ENCODE results near the gene MCAM. TPM values are rescaled to one million over a fixed set of nuclear protein-coding genes. Genes with fewer than 3 reads are reported as not detected.

MCAM gene
- total and polyA plus RNA-seq, 10 donors: 10.3 to 612 (median 38.0) TPM

- no peak for DNase-seq
- H3K27me3 ChIP-seq (replicated peaks in 1 of 7): no peaks in the 10 kb centered on the region
- WGBS, 5 donors: 89 to 98% (median 96%) methylated on average over 6 of the region's 6 CpGs
- H3K9me3 ChIP-seq: no peaks in the 10 kb centered on the region
- peaks cover 0 to 74% (median 44%) of the 10 kb centered on the region in 6 donors for H3K36me3 ChIP-seq
- no peak overlapping the region for H3K27ac ChIP-seq
- peaks cover 0 to 7% (median 0%) of the 10 kb centered on the region in 6 donors for H3K4me1 ChIP-seq
- TF ChIP-seq CTCF (IDR thresholded peaks at IDR 0.05 in 8 of 11, conservative IDR thresholded peaks at IDR 0.05 in 3 of 11): no peak
- no peak for TF ChIP-seq POLR2AphosphoS5 (IDR thresholded peaks at IDR 0.05)
- TF ChIP-seq POLR2A (IDR thresholded peaks at IDR 0.05): no peak
- intact Hi-C loops (cut with DNase I; ENCODE audit: low total_unique reads): no loop called here
- H3K4me3 ChIP-seq: no peak overlapping the region
Measured at GRCh38 chr11:119273721-119274120, 43.2 kb downstream of the MCAM start.

GRCh38 chr11:119267645-119268044, 49.3 kb downstream of the MCAM start:
- intact Hi-C loops (cut with DNase I; ENCODE audit: low total_unique reads): no loop called here
- no peaks in the 10 kb centered on the region for H3K9me3 ChIP-seq
- peak overlapping the region in 3 of 8 donors; percentile 3 to 47 (median 30) for H3K27ac ChIP-seq
- H3K27me3 ChIP-seq (replicated peaks in 1 of 7): no peaks in the 10 kb centered on the region
- 93 to 96% (median 94%) methylated on average over 5 of the region's 5 CpGs for WGBS, 5 donors
- no peak for TF ChIP-seq CTCF (IDR thresholded peaks at IDR 0.05 in 8 of 11, conservative IDR thresholded peaks at IDR 0.05 in 3 of 11)
- no peak for TF ChIP-seq POLR2A (IDR thresholded peaks at IDR 0.05)
- TF ChIP-seq POLR2AphosphoS5 (IDR thresholded peaks at IDR 0.05): no peak
- H3K4me3 ChIP-seq: no peak overlapping the region
- H3K36me3 ChIP-seq: peaks cover 0 to 14% (median 9%) of the 10 kb centered on the region in 6 donors
- no peak for DNase-seq
- H3K4me1 ChIP-seq: peaks cover 25 to 68% (median 47%) of the 10 kb centered on the region in 6 donors

GRCh38 chr11:119266517-119267255, 50.2 kb downstream of the MCAM start:
- WGBS, 5 donors: 59 to 73% (median 69%) methylated on average over 7 of the region's 7 CpGs
- intact Hi-C loops (cut with DNase I; ENCODE audit: low total_unique reads): no loop called here
- TF ChIP-seq POLR2A (IDR thresholded peaks at IDR 0.05) (no peak), POLR2AphosphoS5 (IDR thresholded peaks at IDR 0.05) (no peak), CTCF (IDR thresholded peaks at IDR 0.05 in 8 of 11, conservative IDR thresholded peaks at IDR 0.05 in 3 of 11) (no peak)
- no peak for DNase-seq
- Histone ChIP-seq H3K27me3 (replicated peaks in 1 of 7) (no peaks in the 10 kb centered on the region), H3K9me3 (no peaks in the 10 kb centered on the region), H3K4me1 (peaks cover 33 to 77% (median 56%) of the 10 kb centered on the region in 6 donors), H3K27ac (peak overlapping the region in 6 of 8 donors; percentile 14 to 54 (median 43)), H3K36me3 (peaks cover 0 to 4% (median under 1%) of the 10 kb centered on the region in 6 donors), H3K4me3 (no peak overlapping the region)

- TF ChIP-seq POLR2AphosphoS5 (IDR thresholded peaks at IDR 0.05): no peak
- no peak for TF ChIP-seq CTCF (IDR thresholded peaks at IDR 0.05 in 8 of 11, conservative IDR thresholded peaks at IDR 0.05 in 3 of 11)
- no peak for TF ChIP-seq POLR2A (IDR thresholded peaks at IDR 0.05)
- H3K4me1 ChIP-seq: peaks cover 38 to 83% (median 62%) of the 10 kb centered on the region in 6 donors
- H3K9me3 ChIP-seq: no peaks in the 10 kb centered on the region
- 43 to 62% (median 52%) methylated on average over 3 of the region's 3 CpGs for WGBS, 5 donors
- no peaks in the 10 kb centered on the region for H3K27me3 ChIP-seq (replicated peaks in 1 of 7)
- no peak overlapping the region for H3K4me3 ChIP-seq
- peak overlapping the region in 6 of 8 donors; percentile 14 to 54 (median 43) for H3K27ac ChIP-seq
- intact Hi-C loops (cut with DNase I; ENCODE audit: low total_unique reads): no loop called here
- H3K36me3 ChIP-seq: no peaks in the 10 kb centered on the region
- no peak for DNase-seq
Measured at GRCh38 chr11:119266063-119266462, 50.9 kb downstream of the MCAM start.
